DND-41 (cell line): Measurements from ENCODE around the gene UQCC2.

Experiments used
- ATAC-seq: fragments of 200-7000 bp; cut with Tn5 transposase; 3 replicates; pipeline ENCODE4 v1.9.1; 2021; ENCODE audit warnings: low read depth; ENCODE audit not compliant: insufficient read depth
- DNase-seq: peaks from one replicate; pipeline ENCODE4 v3.0.0-alpha.2; 2020
- H2AFZ ChIP-seq: 2 replicates; pipeline ENCODE4 v1.6.0; 2012; ENCODE audit warnings: low read depth, low read length
- H3K27ac ChIP-seq: 2 replicates; pipeline ENCODE4 v1.5.1; 2012; ENCODE audit warnings: low read length, inconsistent platforms
- H3K27me3 ChIP-seq: fragments of 200-600 bp; sonication (generic); 2 replicates; pipeline ENCODE4 v1.6.0; 2012; ENCODE audit warnings: low read length, mild to moderate bottlenecking, inconsistent platforms; ENCODE audit not compliant: insufficient read depth, poor library complexity
- H3K36me3 ChIP-seq: 2 replicates; pipeline ENCODE4 v1.5.1; 2012; ENCODE audit warnings: low read length, inconsistent platforms; ENCODE audit not compliant: insufficient read depth
- H3K4me1 ChIP-seq: 2 replicates; pipeline ENCODE4 v1.5.1; 2012; ENCODE audit warnings: mild to moderate bottlenecking, low read length; ENCODE audit not compliant: insufficient read depth
- H3K4me2 ChIP-seq: 2 replicates; pipeline ENCODE4 v1.6.0; 2012; ENCODE audit warnings: mild to moderate bottlenecking, moderate library complexity, low read length, inconsistent platforms; ENCODE audit not compliant: insufficient read depth
- H3K4me3 ChIP-seq, 2 experiments: fragments of 200-600 bp in 1 of 2; shearing (Covaris generic) in 1 of 2; 2 replicates each; pipeline ENCODE4 v1.5.1; 2012 to 2016; ENCODE audit warnings: inconsistent platforms in 2 of 2, low read length in 2 of 2, mild to moderate bottlenecking in 2 of 2, low read depth in 1 of 2, moderate library complexity in 1 of 2
- H3K79me2 ChIP-seq: 2 replicates; pipeline ENCODE4 v1.6.0; 2012; ENCODE audit warnings: low read length, inconsistent platforms; ENCODE audit not compliant: insufficient read depth
- H3K9ac ChIP-seq: 2 replicates; pipeline ENCODE4 v1.6.0; 2012; ENCODE audit warnings: low read depth, mild to moderate bottlenecking, inconsistent platforms, low read length, moderate library complexity
- H3K9me3 ChIP-seq: 2 replicates; pipeline ENCODE4 v1.5.1; 2012; ENCODE audit warnings: low read length, moderate library complexity, mild to moderate bottlenecking, inconsistent platforms; ENCODE audit not compliant: insufficient read depth, severe bottlenecking
- H4K20me1 ChIP-seq: 2 replicates; pipeline ENCODE4 v1.6.0; 2012; ENCODE audit warnings: low read length; ENCODE audit not compliant: insufficient read depth
- CTCF ChIP-seq: IDR thresholded peaks from 2 replicates; pipeline ENCODE4 v1.5.1; 2012; ENCODE audit warnings: borderline replicate concordance, low read length, moderate library complexity, mild to moderate bottlenecking; ENCODE audit not compliant: poor library complexity, severe bottlenecking; ENCODE audit errors: extremely low read depth
- EZH2 ChIP-seq: IDR thresholded peaks from 3 replicates; pipeline ENCODE4 v1.6.1; 2012; ENCODE audit warnings: borderline replicate concordance, low read depth, mild to moderate bottlenecking, moderate library complexity, low read length, inconsistent platforms; ENCODE audit not compliant: severe bottlenecking

The UQCC2 gene

GRCh38 chr6:33757906-33758305 is 46.4 kb upstream of the UQCC2 start:
- no peak overlapping the region for H3K4me2 ChIP-seq
- no peak overlapping the region for H3K4me3 ChIP-seq
- H3K9me3 ChIP-seq = no peaks in the 10 kb centered on the region
- no peak for ATAC-seq
- no peak overlapping the region for H2AFZ ChIP-seq
- H3K27me3 ChIP-seq = peaks cover 3% of the 10 kb centered on the region
- H3K4me1 ChIP-seq = no peaks in the 10 kb centered on the region
- DNase-seq = no peak
- H3K27ac ChIP-seq = no peak overlapping the region
- H4K20me1 ChIP-seq = no peaks in the 10 kb centered on the region; the same call in 1 of the 2 replicates
- H3K36me3 ChIP-seq = no peaks in the 10 kb centered on the region
- no peak for TF ChIP-seq EZH2
- TF ChIP-seq CTCF = no peak
- no peaks in the 10 kb centered on the region for H3K79me2 ChIP-seq
- H3K9ac ChIP-seq = no peak overlapping the region

GRCh38 chr6:33757113-33757512 is 45.6 kb upstream of the UQCC2 start:
- no peak overlapping the region for H3K9ac ChIP-seq
- no peak for ATAC-seq
- no peak for TF ChIP-seq CTCF

GRCh38 chr6:33756211-33756954 is 44.9 kb upstream of the UQCC2 start:
- DNase-seq = no peak
- Histone ChIP-seq H3K27me3 (peaks cover 3% of the 10 kb centered on the region), H3K4me3 (no peak overlapping the region)

More at GRCh38 chr6:33757113-33757512, 45.6 kb upstream of the UQCC2 start:
- Histone ChIP-seq H3K27me3 (peaks cover 3% of the 10 kb centered on the region), H3K4me3 (no peak overlapping the region), H3K9me3 (no peaks in the 10 kb centered on the region), H3K4me2 (no peak overlapping the region), H3K27ac (no peak overlapping the region), H3K79me2 (no peaks in the 10 kb centered on the region), H3K4me1 (peaks cover 5% of the 10 kb centered on the region), H3K36me3 (no peaks in the 10 kb centered on the region), H2AFZ (no peak overlapping the region), H4K20me1 (no peaks in the 10 kb centered on the region; the same call in 1 of the 2 replicates)
- DNase-seq = no peak

More at GRCh38 chr6:33756211-33756954, 44.9 kb upstream of the UQCC2 start:
- Histone ChIP-seq H3K36me3 (no peaks in the 10 kb centered on the region), H2AFZ (no peak overlapping the region), H3K9me3 (no peaks in the 10 kb centered on the region), H3K27ac (no peak overlapping the region), H3K79me2 (no peaks in the 10 kb centered on the region), H3K4me1 (peaks cover 7% of the 10 kb centered on the region), H4K20me1 (no peaks in the 10 kb centered on the region), H3K9ac (no peak overlapping the region), H3K4me2 (no peak overlapping the region)
- TF ChIP-seq CTCF = no peak
- no peak for TF ChIP-seq EZH2
- ATAC-seq = no peak
